Measurements from ENCODE around the gene UACA. TPM values are rescaled to one million over a fixed set of nuclear protein-coding genes. Genes with fewer than 3 reads are reported as not detected.
A peak's percentile ranks its signal among the peaks of the same experiment; 100 is the strongest.

UACA gene
- total RNA-seq, 4 donors from 2014 or later, result 101 to 192 (median 127) TPM

GRCh38 chr15:70632079-70632478 lies 131.3 kb downstream of the UACA start:
- no peaks in the 10 kb centered on the region for H3K27me3 ChIP-seq
- TF ChIP-seq POLR2A (IDR thresholded peaks at IDR 0.05) (no peak), CTCF (IDR thresholded peaks at IDR 0.05 in 4 of 5, conservative IDR thresholded peaks at IDR 0.05 in 1 of 5) (no peak)
- in situ Hi-C loops (cut with MboI; ENCODE audit: low sequenced_read_pairs in 4 of 4), result no loop called here

GRCh38 chr15:70629735-70630273 lies 133.6 kb downstream of the UACA start:
- no peak overlapping the region for H3K4me3 ChIP-seq
- TF ChIP-seq POLR2A (IDR thresholded peaks at IDR 0.05) (no peak), CTCF (IDR thresholded peaks at IDR 0.05 in 4 of 5, conservative IDR thresholded peaks at IDR 0.05 in 1 of 5) (no peak)
- in situ Hi-C loops (cut with MboI; ENCODE audit: low sequenced_read_pairs in 4 of 4), result no loop called here

More at GRCh38 chr15:70632079-70632478, 131.3 kb downstream of the UACA start:
- H3K27ac ChIP-seq, result no peak overlapping the region
- intact Hi-C loops (cut with DNase I; ENCODE audit: low total_unique reads), result no loop called here
- no peaks in the 10 kb centered on the region for H3K9me3 ChIP-seq
- H3K4me1 ChIP-seq, result no peaks in the 10 kb centered on the region
- H3K36me3 ChIP-seq, result no peaks in the 10 kb centered on the region
- DNase-seq, result no peak
- no peak overlapping the region for H3K4me3 ChIP-seq
- no peak for ATAC-seq

GRCh38 chr15:70628549-70628896 lies 134.8 kb downstream of the UACA start:
- ATAC-seq (peak in 1 of 2 donors; percentile 9), DNase-seq (no peak)
- Histone ChIP-seq H3K27me3 (no peaks in the 10 kb centered on the region), H3K4me1 (no peaks in the 10 kb centered on the region), H3K36me3 (no peaks in the 10 kb centered on the region), H3K27ac (no peak overlapping the region), H3K9me3 (no peaks in the 10 kb centered on the region), H3K4me3 (no peak overlapping the region)
- in situ Hi-C loops (cut with MboI; ENCODE audit: low sequenced_read_pairs in 4 of 4), result no loop called here
- no peak for TF ChIP-seq CTCF (IDR thresholded peaks at IDR 0.05 in 4 of 5, conservative IDR thresholded peaks at IDR 0.05 in 1 of 5)
- no peak for TF ChIP-seq POLR2A (IDR thresholded peaks at IDR 0.05)
- intact Hi-C loops (cut with DNase I; ENCODE audit: low total_unique reads), result no loop called here

More at GRCh38 chr15:70629735-70630273, 133.6 kb downstream of the UACA start:
- Histone ChIP-seq H3K36me3 (no peaks in the 10 kb centered on the region), H3K4me1 (no peaks in the 10 kb centered on the region), H3K9me3 (no peaks in the 10 kb centered on the region), H3K27me3 (no peaks in the 10 kb centered on the region), H3K27ac (no peak overlapping the region)
- DNase-seq (no peak), ATAC-seq (no peak)
- intact Hi-C loops (cut with DNase I; ENCODE audit: low total_unique reads), result no loop called here

- H3K9me3 ChIP-seq, result peaks cover 0 to 5% (median 0%) of the 10 kb centered on the region in 3 donors
- DNase-seq (no peak), ATAC-seq (peak in 1 of 2 donors; percentile 30)
- H3K27ac ChIP-seq, result no peak overlapping the region
- in situ Hi-C loops (cut with MboI; ENCODE audit: low sequenced_read_pairs in 4 of 4) (no loop called here), intact Hi-C loops (cut with DNase I; ENCODE audit: low total_unique reads) (no loop called here)
- H3K36me3 ChIP-seq, result no peaks in the 10 kb centered on the region
- no peak overlapping the region for H3K4me3 ChIP-seq
- H3K27me3 ChIP-seq, result no peaks in the 10 kb centered on the region
- no peaks in the 10 kb centered on the region for H3K4me1 ChIP-seq
- TF ChIP-seq CTCF (IDR thresholded peaks at IDR 0.05 in 4 of 5, conservative IDR thresholded peaks at IDR 0.05 in 1 of 5) (no peak), POLR2A (IDR thresholded peaks at IDR 0.05) (no peak)
These were observed 135.4 kb downstream of the UACA start for GRCh38 chr15:70627734-70628548.
